HCT116 (cell line): ENCODE measurements around the gene OXCT1. TPM values are rescaled to one million over a fixed set of nuclear protein-coding genes. Genes with fewer than 3 reads are reported as not detected.

Experiments used
- ATAC-seq: fragments of 200-7000 bp; cut with Tn5 transposase; 2 replicates; pipeline ENCODE4 v1.9.1; 2020; ENCODE audit warnings: mild to moderate bottlenecking, moderate library complexity
- BruUV-seq: library from RNA; stranded (reverse); fragments of 400-500 nt; replicated peaks from 2 replicates; lab custom pipeline; 2021; lab: Mats Ljungman, UMichigan
- CTCF ChIA-PET: fragments of 300-600 bp; sonication (Branson Sonifier 250); formaldehyde crosslinking; loops from one replicate; lab custom pipeline; 2021; ENCODE audit warnings: antibody characterized with exemption; lab: Charles Lee
- POLR2A ChIA-PET: fragments of 300-600, 350-600 bp; sonication (Branson Sonifier 250); formaldehyde crosslinking; loops from one replicate; lab custom pipeline; 2021; ENCODE audit warnings: antibody characterized with exemption; lab: Charles Lee
- RAD21 ChIA-PET, 2 experiments: fragments of 300-600 bp; sonication (Branson Sonifier 250); formaldehyde crosslinking; loops; one replicate each; lab custom pipeline; 2023; ENCODE audit warnings: low total read pairs in 2 of 2; ENCODE audit not compliant: uncharacterized antibody in 2 of 2, unreplicated experiment in 2 of 2, low non-redundant PET in 1 of 2; lab: Charles Lee
- DNase-seq: peaks from one replicate; pipeline ENCODE4 v3.0.0-alpha.2; 2010; ENCODE audit warnings: low read depth, low spot score
- H2AFZ ChIP-seq: fragments of 200-600 bp; shearing (Covaris generic), sonication (generic); 2 replicates; pipeline ENCODE4 v1.6.1; 2017; ENCODE audit warnings: low read depth, mixed run types, mixed read lengths, antibody characterized with exemption, low read length; ENCODE audit not compliant: poor library complexity, severe bottlenecking
- H3K27ac ChIP-seq: 2 replicates; pipeline ENCODE4 v1.5.1; 2012; ENCODE audit warnings: low read depth, low read length
- H3K27me3 ChIP-seq: fragments of 200-600 bp; sonication (generic); 2 replicates; pipeline ENCODE4 v1.6.1; 2016; ENCODE audit warnings: mixed run types, low read length, mixed read lengths; ENCODE audit not compliant: insufficient read depth
- H3K36me3 ChIP-seq, 2 experiments: fragments of 200-500 bp in 1 of 2; fragments of 200-600 bp in 1 of 2; sonication (Bioruptor generic) in 1 of 2; sonication (generic) in 1 of 2; 2 replicates each; pipeline versions ENCODE4 v1.5.1 to v1.6.1; 2014 to 2016; ENCODE audit warnings: low read length in 2 of 2, inconsistent platforms in 1 of 2, mixed read lengths in 1 of 2, mixed run types in 1 of 2; ENCODE audit not compliant: insufficient read depth in 2 of 2, control insufficient read depth in 1 of 2
- H3K4me1 ChIP-seq, 2 experiments: fragments of 200-600 bp in 1 of 2; sonication (generic) in 1 of 2; 2 replicates each; pipeline versions ENCODE4 v1.5.1 to v1.6.1; 2012 to 2017; ENCODE audit warnings: low read length in 2 of 2, inconsistent platforms in 1 of 2, mild to moderate bottlenecking in 1 of 2, mixed read lengths in 1 of 2, mixed run types in 1 of 2, moderate library complexity in 1 of 2; ENCODE audit not compliant: insufficient read depth in 2 of 2, control insufficient read depth in 1 of 2
- H3K4me2 ChIP-seq: fragments of 200-600 bp; sonication (generic); 2 replicates; pipeline ENCODE4 v1.6.1; 2017; ENCODE audit warnings: mixed run types, low read length, mixed read lengths
- H3K4me3 ChIP-seq, 2 experiments: fragments of 200-600 bp in 1 of 2; sonication (generic) in 1 of 2; replicated peaks in 1 of 2; 2 replicates each; pipeline ENCODE4 v1.5.1; 2011 to 2016; ENCODE audit warnings: low read length in 2 of 2, control low read depth in 1 of 2, low read depth in 1 of 2, mild to moderate bottlenecking in 1 of 2, mixed read lengths in 1 of 2, mixed run types in 1 of 2
- H3K79me2 ChIP-seq: fragments of 200-600 bp; sonication (generic); 2 replicates; pipeline ENCODE4 v1.6.1; 2017; ENCODE audit warnings: mild to moderate bottlenecking, mixed run types, low read length, moderate library complexity, mixed read lengths; ENCODE audit not compliant: insufficient read depth
- H3K9ac ChIP-seq: fragments of 200-600 bp; sonication (generic); 2 replicates; pipeline ENCODE4 v1.6.1; 2016; ENCODE audit warnings: low read length, mixed read lengths
- H3K9me2 ChIP-seq: fragments of 200-600 bp; sonication (generic), shearing (Covaris generic); 2 replicates; pipeline ENCODE4 v1.6.1; 2017; ENCODE audit warnings: mixed run types, mild to moderate bottlenecking, moderate library complexity; ENCODE audit not compliant: insufficient read depth
- H3K9me3 ChIP-seq, 2 experiments: fragments of 200-500 bp in 1 of 2; fragments of 200-600 bp in 1 of 2; sonication (Bioruptor generic) in 1 of 2; sonication (generic) in 1 of 2; 2 replicates each; pipeline ENCODE4 v1.6.1; 2014 to 2017; ENCODE audit warnings: low read length in 2 of 2, mixed read lengths in 2 of 2, inconsistent platforms in 1 of 2, low read depth in 1 of 2, mild to moderate bottlenecking in 1 of 2, mixed run types in 1 of 2, moderate library complexity in 1 of 2; ENCODE audit not compliant: control insufficient read depth in 1 of 2, insufficient read depth in 1 of 2
- H4K20me1 ChIP-seq: fragments of 200-600 bp; sonication (generic), shearing (Covaris generic); 2 replicates; pipeline ENCODE4 v1.6.1; 2017; ENCODE audit warnings: mixed run types, mild to moderate bottlenecking, moderate library complexity; ENCODE audit not compliant: insufficient read depth
- CBX3 ChIP-seq: IDR thresholded peaks from 2 replicates; pipeline ENCODE4 v1.6.1; 2012; ENCODE audit warnings: low read depth
- CTCF ChIP-seq, 3 experiments: fragments of 200-600 bp in 1 of 3; sonication (generic) in 1 of 3; IDR thresholded peaks in 2 of 3; conservative IDR thresholded peaks in 1 of 3; 2 replicates each; pipeline ENCODE4 v1.5.1; 2012 to 2017; ENCODE audit warnings: low read depth in 2 of 3, low read length in 2 of 3, antibody characterized with exemption in 1 of 3, borderline replicate concordance in 1 of 3, control low read depth in 1 of 3, mild to moderate bottlenecking in 1 of 3, mixed read lengths in 1 of 3, mixed run types in 1 of 3, moderate library complexity in 1 of 3; ENCODE audit not compliant: insufficient read depth in 1 of 3
- ELF1 ChIP-seq: IDR thresholded peaks from 2 replicates; pipeline ENCODE4 v1.6.1; 2012; ENCODE audit warnings: low read depth, borderline replicate concordance
- FOSL1 ChIP-seq: IDR thresholded peaks from 2 replicates; pipeline ENCODE4 v1.6.1; 2012; ENCODE audit warnings: low read depth
- JUND ChIP-seq: IDR thresholded peaks from 2 replicates; pipeline ENCODE4 v1.6.1; 2012
- POLR2AphosphoS5 ChIP-seq: IDR thresholded peaks from 2 replicates; pipeline ENCODE4 v1.6.1; 2011; ENCODE audit warnings: mild to moderate bottlenecking, low read depth, low read length, moderate library complexity
- RAD21 ChIP-seq: IDR thresholded peaks from 2 replicates; pipeline ENCODE4 v1.6.1; 2012; ENCODE audit warnings: low read depth, mild to moderate bottlenecking
- SP1 ChIP-seq: IDR thresholded peaks from 2 replicates; pipeline ENCODE4 v1.6.1; 2012; ENCODE audit warnings: low read depth
- SRF ChIP-seq: IDR thresholded peaks from 2 replicates; pipeline ENCODE4 v1.6.1; 2012; ENCODE audit warnings: low read depth
- TCF7L2 ChIP-seq: IDR thresholded peaks from 2 replicates; pipeline ENCODE4 v1.7.0; 2011; ENCODE audit warnings: borderline replicate concordance, inconsistent platforms; ENCODE audit not compliant: insufficient read depth, insufficient read length; ENCODE audit errors: extremely low read depth
- YY1 ChIP-seq: IDR thresholded peaks from 2 replicates; pipeline ENCODE4 v1.6.1; 2011; ENCODE audit warnings: low read length, low read depth, moderate library complexity, mild to moderate bottlenecking; ENCODE audit not compliant: insufficient replicate concordance; ENCODE audit errors: extremely low read depth
- ZBTB33 ChIP-seq: IDR thresholded peaks from 2 replicates; pipeline ENCODE4 v1.6.1; 2011; ENCODE audit warnings: mild to moderate bottlenecking, low read length, moderate library complexity; ENCODE audit not compliant: insufficient replicate concordance; ENCODE audit errors: extremely low read depth
- ZFX ChIP-seq: fragments of 450-650 bp; IDR thresholded peaks from 2 replicates; pipeline ENCODE4 v1.6.1; 2017
- intact Hi-C: fragments of 100-400 bp; cut with micrococcal nuclease; formaldehyde crosslinking; loops from 2 replicates; pipeline ENCODE4 v1.10.0; 2022
- total RNA-seq: library from RNA; stranded (reverse); gene quantifications from one replicate; pipeline ENCODE4 v1.2.1, GENCODE V29; 2021; ENCODE audit not compliant: unreplicated experiment
- TF ChIP-seq, protein P1 (sequence below): IDR thresholded peaks from 2 replicates; pipeline ENCODE4 v1.6.1; 2012; ENCODE audit warnings: low read depth

OXCT1 gene
- total RNA-seq, 1 experiment from 2014 or later: 28.1 TPM

DNA sequence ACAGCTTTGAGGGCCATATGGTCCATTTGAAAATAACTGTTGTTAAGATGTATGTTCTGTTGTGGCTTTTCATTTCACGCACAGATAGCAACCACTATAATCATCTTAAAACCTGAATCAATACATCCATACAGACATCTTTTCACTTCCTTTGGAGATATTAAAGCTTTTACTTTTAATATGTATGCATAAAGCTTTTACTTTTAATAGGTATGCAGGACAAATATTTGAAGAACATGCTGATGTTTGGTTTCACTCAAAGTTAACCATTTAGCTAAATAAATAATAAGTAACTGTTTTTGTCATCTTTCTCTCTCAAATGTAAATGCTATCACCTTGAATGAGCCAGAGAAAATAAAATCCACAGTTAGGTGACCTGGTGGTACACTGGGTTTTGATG is 108.6 kb downstream of the OXCT1 start:
- Histone ChIP-seq H3K9me2 (no peaks in the 10 kb centered on the region), H3K9ac (no peak overlapping the region), H4K20me1 (no peaks in the 10 kb centered on the region), H3K79me2 (no peaks in the 10 kb centered on the region), H2AFZ (no peak overlapping the region), H3K36me3 (no peaks in the 10 kb centered on the region), H3K4me2 (no peak overlapping the region), H3K27ac (no peak overlapping the region), H3K4me1 (no peaks in the 10 kb centered on the region), H3K27me3 (no peaks in the 10 kb centered on the region), H3K9me3 (no peaks in the 10 kb centered on the region)
- DNase-seq (no peak), ATAC-seq (no peak)
- CTCF ChIA-PET: no interaction called here
- no TSS peak for BruUV-seq
- TF ChIP-seq, protein P1, sequence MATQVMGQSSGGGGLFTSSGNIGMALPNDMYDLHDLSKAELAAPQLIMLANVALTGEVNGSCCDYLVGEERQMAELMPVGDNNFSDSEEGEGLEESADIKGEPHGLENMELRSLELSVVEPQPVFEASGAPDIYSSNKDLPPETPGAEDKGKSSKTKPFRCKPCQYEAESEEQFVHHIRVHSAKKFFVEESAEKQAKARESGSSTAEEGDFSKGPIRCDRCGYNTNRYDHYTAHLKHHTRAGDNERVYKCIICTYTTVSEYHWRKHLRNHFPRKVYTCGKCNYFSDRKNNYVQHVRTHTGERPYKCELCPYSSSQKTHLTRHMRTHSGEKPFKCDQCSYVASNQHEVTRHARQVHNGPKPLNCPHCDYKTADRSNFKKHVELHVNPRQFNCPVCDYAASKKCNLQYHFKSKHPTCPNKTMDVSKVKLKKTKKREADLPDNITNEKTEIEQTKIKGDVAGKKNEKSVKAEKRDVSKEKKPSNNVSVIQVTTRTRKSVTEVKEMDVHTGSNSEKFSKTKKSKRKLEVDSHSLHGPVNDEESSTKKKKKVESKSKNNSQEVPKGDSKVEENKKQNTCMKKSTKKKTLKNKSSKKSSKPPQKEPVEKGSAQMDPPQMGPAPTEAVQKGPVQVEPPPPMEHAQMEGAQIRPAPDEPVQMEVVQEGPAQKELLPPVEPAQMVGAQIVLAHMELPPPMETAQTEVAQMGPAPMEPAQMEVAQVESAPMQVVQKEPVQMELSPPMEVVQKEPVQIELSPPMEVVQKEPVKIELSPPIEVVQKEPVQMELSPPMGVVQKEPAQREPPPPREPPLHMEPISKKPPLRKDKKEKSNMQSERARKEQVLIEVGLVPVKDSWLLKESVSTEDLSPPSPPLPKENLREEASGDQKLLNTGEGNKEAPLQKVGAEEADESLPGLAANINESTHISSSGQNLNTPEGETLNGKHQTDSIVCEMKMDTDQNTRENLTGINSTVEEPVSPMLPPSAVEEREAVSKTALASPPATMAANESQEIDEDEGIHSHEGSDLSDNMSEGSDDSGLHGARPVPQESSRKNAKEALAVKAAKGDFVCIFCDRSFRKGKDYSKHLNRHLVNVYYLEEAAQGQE: no peak
- TF ChIP-seq, all 23 proteins: peak for 0
- intact Hi-C loops: no loop called here
- POLR2A ChIA-PET: no interaction called here
- H3K4me3 ChIP-seq: no peak overlapping the region
- RAD21 ChIA-PET: no interaction called here

GRCh38 chr5:41755705-41756104 is 114.5 kb downstream of the OXCT1 start:
- Histone ChIP-seq H3K9ac (no peak overlapping the region), H3K36me3 (no peaks in the 10 kb centered on the region), H3K27ac (no peak overlapping the region), H3K79me2 (no peaks in the 10 kb centered on the region), H4K20me1 (no peaks in the 10 kb centered on the region), H3K9me3 (no peaks in the 10 kb centered on the region), H3K4me2 (no peak overlapping the region), H3K4me3 (no peak overlapping the region), H3K9me2 (no peaks in the 10 kb centered on the region), H3K27me3 (no peaks in the 10 kb centered on the region), H3K4me1 (no peaks in the 10 kb centered on the region), H2AFZ (no peak overlapping the region)
- POLR2A ChIA-PET: no interaction called here
- DNase-seq (no peak), ATAC-seq (no peak)
- intact Hi-C loops: no loop called here
- CTCF ChIA-PET: no interaction called here
- no TSS peak for BruUV-seq
- RAD21 ChIA-PET: no interaction called here
- TF ChIP-seq SRF (no peak), SP1 (no peak), YY1 (no peak), FOSL1 (no peak), JUND (no peak), POLR2AphosphoS5 (no peak), CTCF (IDR thresholded peaks at IDR 0.05 in 2 of 3, conservative IDR thresholded peaks at IDR 0.05 in 1 of 3; ENCODE audit: borderline replicate concordance in 1 of 3, insufficient read depth in 1 of 3, low read depth in 2 of 3, low read length in 2 of 3) (no peak), RAD21 (no peak), ZBTB33 (no peak), ZFX (no peak), TCF7L2 (no peak), ELF1 (no peak), CBX3 (no peak)
